Activated B cell treated with CpG ODN at 0.5 μM for 24 hours (primary cell): ENCODE data around the gene POU2AF3. TPM values are rescaled to one million over a fixed set of nuclear protein-coding genes. Genes with fewer than 3 reads are reported as not detected.
"Not testable (repeated sequence)": the region's sequence is repeated elsewhere in the genome, so short reads cannot be mapped to it uniquely, and the experiment has no call there.

Experiments
- ATAC-seq: fragments of 200-7000 bp; cut with Tn5 transposase; one replicate; pipeline ENCODE4 v1.10.0; 2021; ENCODE audit warnings: low read depth, mild to moderate bottlenecking, moderate library complexity
- CTCF ChIA-PET: fragments of 350-600 bp; sonication (Branson Sonifier 250); formaldehyde crosslinking; loops from one replicate; lab custom pipeline; 2021; ENCODE audit warnings: antibody characterized with exemption; lab: Charles Lee
- POLR2A ChIA-PET: fragments of 350-600 bp; sonication (Branson Sonifier 250); formaldehyde crosslinking; loops from one replicate; lab custom pipeline; 2021; ENCODE audit warnings: antibody characterized with exemption; lab: Charles Lee
- DNase-seq: peaks from one replicate; pipeline ENCODE4 v3.0.0; 2022
- H3K27ac Mint-ChIP-seq: one replicate; pipeline ENCODE4 v1.8.0; 2020; ENCODE audit warnings: mixed read lengths
- H3K27me3 Mint-ChIP-seq: one replicate; pipeline ENCODE4 v1.8.0; 2021; ENCODE audit warnings: mixed read lengths
- H3K36me3 Mint-ChIP-seq: one replicate; pipeline ENCODE4 v1.8.0; 2021; ENCODE audit warnings: low read depth, mixed read lengths
- H3K4me1 Mint-ChIP-seq: one replicate; pipeline ENCODE4 v1.8.0; 2021; ENCODE audit warnings: mixed read lengths
- H3K4me3 Mint-ChIP-seq: one replicate; pipeline ENCODE4 v1.8.0; 2020; ENCODE audit warnings: mild to moderate bottlenecking, mixed read lengths
- H3K9me3 Mint-ChIP-seq: one replicate; pipeline ENCODE4 v1.8.0; 2020; ENCODE audit warnings: mixed read lengths
- intact Hi-C: fragments of 100-400 bp; cut with micrococcal nuclease; formaldehyde crosslinking; loops from one replicate; pipeline ENCODE4 v1.15.1; 2024
- total RNA-seq: library from RNA; stranded (reverse); gene quantifications from 2 replicates; pipeline ENCODE4 v1.2.3, GENCODE V29; 2022
- TF ChIP-seq, protein P1 (sequence below): fragments of 200-600 bp; IDR thresholded peaks from one replicate; pipeline ENCODE4 v1.8.0; 2022; ENCODE audit warnings: antibody characterized with exemption, mild to moderate bottlenecking

POU2AF3 gene
- total RNA-seq, 1 donor from 2014 or later = 0.82 TPM

GRCh38 chr11:111259896-111260295, 38.5 kb upstream of the POU2AF3 start:
- Mint-ChIP-seq H3K4me1 (no peaks in the 10 kb centered on the region), H3K27me3 (peaks cover 19% of the 10 kb centered on the region), H3K27ac (no peak overlapping the region), H3K9me3 (no peaks in the 10 kb centered on the region), H3K4me3 (no peak overlapping the region), H3K36me3 (no peaks in the 10 kb centered on the region)
- ChIA-PET CTCF (no interaction called here), POLR2A (no interaction called here)
- intact Hi-C loops = no loop called here
- DNase-seq (no peak), ATAC-seq (no peak)
- TF ChIP-seq, protein P1, sequence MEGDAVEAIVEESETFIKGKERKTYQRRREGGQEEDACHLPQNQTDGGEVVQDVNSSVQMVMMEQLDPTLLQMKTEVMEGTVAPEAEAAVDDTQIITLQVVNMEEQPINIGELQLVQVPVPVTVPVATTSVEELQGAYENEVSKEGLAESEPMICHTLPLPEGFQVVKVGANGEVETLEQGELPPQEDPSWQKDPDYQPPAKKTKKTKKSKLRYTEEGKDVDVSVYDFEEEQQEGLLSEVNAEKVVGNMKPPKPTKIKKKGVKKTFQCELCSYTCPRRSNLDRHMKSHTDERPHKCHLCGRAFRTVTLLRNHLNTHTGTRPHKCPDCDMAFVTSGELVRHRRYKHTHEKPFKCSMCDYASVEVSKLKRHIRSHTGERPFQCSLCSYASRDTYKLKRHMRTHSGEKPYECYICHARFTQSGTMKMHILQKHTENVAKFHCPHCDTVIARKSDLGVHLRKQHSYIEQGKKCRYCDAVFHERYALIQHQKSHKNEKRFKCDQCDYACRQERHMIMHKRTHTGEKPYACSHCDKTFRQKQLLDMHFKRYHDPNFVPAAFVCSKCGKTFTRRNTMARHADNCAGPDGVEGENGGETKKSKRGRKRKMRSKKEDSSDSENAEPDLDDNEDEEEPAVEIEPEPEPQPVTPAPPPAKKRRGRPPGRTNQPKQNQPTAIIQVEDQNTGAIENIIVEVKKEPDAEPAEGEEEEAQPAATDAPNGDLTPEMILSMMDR = no peak

GRCh38 chr11:111260811-111261210, 37.5 kb upstream of the POU2AF3 start:
- ChIA-PET POLR2A (no interaction called here), CTCF (no interaction called here)
- Mint-ChIP-seq H3K27ac (no peak overlapping the region), H3K9me3 (no peaks in the 10 kb centered on the region), H3K27me3 (peaks cover 18% of the 10 kb centered on the region), H3K4me1 (no peaks in the 10 kb centered on the region), H3K4me3 (no peak overlapping the region), H3K36me3 (no peaks in the 10 kb centered on the region)
- DNase-seq (no peak), ATAC-seq (no peak)
- intact Hi-C loops = no loop called here
- TF ChIP-seq, protein P1 = no peak

DNA sequence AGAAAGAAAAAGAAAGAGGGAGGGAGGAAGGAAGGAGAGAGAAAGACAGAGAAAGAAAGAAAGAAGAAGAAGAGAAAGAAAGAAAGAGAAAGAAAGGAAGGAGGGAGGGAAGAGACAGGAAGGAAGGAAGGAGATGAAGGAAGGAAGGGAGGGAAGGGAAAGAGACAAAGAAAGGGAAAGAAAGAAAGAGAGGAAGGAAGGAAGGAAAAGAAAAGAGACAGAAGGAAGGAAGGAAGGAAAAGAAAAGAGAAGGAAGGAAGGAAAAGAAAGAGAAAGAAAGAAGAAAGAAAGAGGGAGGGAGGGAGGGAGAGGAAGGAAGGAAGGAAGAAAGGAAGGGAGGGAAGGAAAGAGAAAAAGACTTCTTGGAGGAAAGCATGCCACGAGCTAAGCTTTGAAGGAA, 33.7 kb upstream of the POU2AF3 start:
- Mint-ChIP-seq H3K4me1 (no peaks in the 10 kb centered on the region), H3K4me3 (no peak overlapping the region), H3K27me3 (peaks cover 10% of the 10 kb centered on the region), H3K36me3 (no peaks in the 10 kb centered on the region), H3K9me3 (no peaks in the 10 kb centered on the region), H3K27ac (no peak overlapping the region)
- intact Hi-C loops = no loop called here
- ATAC-seq (no peak), DNase-seq (no peak)
- POLR2A ChIA-PET = no interaction called here
- TF ChIP-seq, protein P1 = no peak
- CTCF ChIA-PET = no interaction called here

- ATAC-seq = no peak
- no peaks in the 10 kb centered on the region for H3K4me1 Mint-ChIP-seq
- POLR2A ChIA-PET = interaction anchor here (0.6 kb wide), 1 partner anchor 321 kb away, joined by 3 read pairs; no protein-coding TSS in a partner anchor
- no peaks in the 10 kb centered on the region for H3K36me3 Mint-ChIP-seq
- H3K27me3 Mint-ChIP-seq = peaks cover 9% of the 10 kb centered on the region
- intact Hi-C loops = no loop called here
- H3K9me3 Mint-ChIP-seq = no peaks in the 10 kb centered on the region
- DNase-seq = no peak
- CTCF ChIA-PET = no interaction called here
- H3K27ac Mint-ChIP-seq = no peak overlapping the region
- TF ChIP-seq, protein P1 = no peak
- H3K4me3 Mint-ChIP-seq = no peak overlapping the region
Measured at GRCh38 chr11:111265421-111265820, 32.9 kb upstream of the POU2AF3 start.

GRCh38 chr11:111268303-111268702, 30.0 kb upstream of the POU2AF3 start:
- POLR2A ChIA-PET, H3K4me1 Mint-ChIP-seq, H3K27me3 Mint-ChIP-seq, CTCF ChIA-PET, DNase-seq, H3K27ac Mint-ChIP-seq, intact Hi-C loops, H3K9me3 Mint-ChIP-seq, H3K4me3 Mint-ChIP-seq, ATAC-seq, H3K36me3 Mint-ChIP-seq: not testable (repeated sequence)

DNA sequence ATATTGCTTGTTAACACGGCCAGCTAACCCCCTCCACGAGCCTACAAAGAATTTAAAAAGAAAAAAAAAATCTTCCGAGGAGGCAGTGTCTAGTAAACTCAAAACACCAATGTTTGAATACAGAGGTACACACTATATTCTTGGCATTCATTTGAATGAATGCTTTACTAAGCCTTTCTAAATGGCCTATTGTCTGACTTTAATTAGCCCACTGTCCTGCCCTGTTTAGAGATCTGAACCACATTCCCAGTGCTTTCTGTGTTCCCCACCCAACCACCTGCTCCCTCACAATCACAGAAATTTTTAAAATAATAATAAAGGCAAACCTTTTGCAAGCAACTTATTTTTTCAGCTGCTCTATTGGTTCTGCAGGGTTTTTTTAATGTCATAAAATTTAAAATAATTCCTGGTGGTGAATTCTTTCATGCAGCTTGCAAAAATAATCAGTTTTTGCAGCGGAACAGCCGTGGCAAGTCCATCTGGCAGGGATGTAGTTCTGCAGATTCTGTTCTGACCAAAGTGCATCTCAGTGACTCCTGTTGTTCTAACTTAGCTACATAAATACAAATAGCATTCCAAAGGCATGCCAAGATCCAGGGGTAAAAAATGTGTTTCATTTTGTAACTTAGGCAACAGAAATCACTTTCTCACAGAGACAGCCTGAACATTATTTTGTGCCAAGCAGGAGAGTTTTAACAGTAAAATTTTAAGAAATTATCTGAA, 29.0 kb upstream of the POU2AF3 start:
- Mint-ChIP-seq H3K36me3 (no peaks in the 10 kb centered on the region), H3K27ac (no peak overlapping the region), H3K9me3 (no peaks in the 10 kb centered on the region), H3K27me3 (no peaks in the 10 kb centered on the region), H3K4me3 (no peak overlapping the region), H3K4me1 (peaks cover 14% of the 10 kb centered on the region)
- POLR2A ChIA-PET = no interaction called here
- CTCF ChIA-PET = no interaction called here
- intact Hi-C loops = no loop called here
- no peak for DNase-seq
- TF ChIP-seq, protein P1 = no peak
- no peak for ATAC-seq
